Effector memory CD4-positive, alpha-beta T cell (primary cell): ENCODE measurements around the gene DPYSL4.
A peak's percentile ranks its signal among the peaks of the same experiment; 100 is the strongest.

ENCODE experiments used
- DNase-seq, 3 donors: peaks; one replicate each; pipeline ENCODE4 v3.0.0-alpha.2; 2020
- H3K27ac ChIP-seq: 2 replicates; pipeline ENCODE4 v1.7.0; 2013; ENCODE audit warnings: mild to moderate bottlenecking, low read length, moderate library complexity; ENCODE audit not compliant: insufficient read depth, poor library complexity, severe bottlenecking
- H3K27me3 ChIP-seq: replicated peaks from 2 replicates; pipeline ENCODE4 v1.7.0; 2013; ENCODE audit warnings: mild to moderate bottlenecking, low read length; ENCODE audit not compliant: insufficient read depth, control insufficient read depth, poor library complexity, severe bottlenecking
- H3K36me3 ChIP-seq: 2 replicates; pipeline ENCODE4 v1.7.0; 2013; ENCODE audit warnings: mild to moderate bottlenecking, low read length, moderate library complexity; ENCODE audit not compliant: control insufficient read depth, insufficient read depth
- H3K4me1 ChIP-seq: 2 replicates; pipeline ENCODE4 v1.7.0; 2013; ENCODE audit warnings: low read length, mild to moderate bottlenecking; ENCODE audit not compliant: control insufficient read depth, insufficient read depth, poor library complexity, severe bottlenecking
- H3K4me3 ChIP-seq: 2 replicates; pipeline ENCODE4 v1.7.0; 2013; ENCODE audit warnings: low read length, low read depth, mild to moderate bottlenecking; ENCODE audit not compliant: insufficient read depth, poor library complexity, severe bottlenecking
- H3K9me3 ChIP-seq: 2 replicates; pipeline ENCODE4 v1.7.0; 2013; ENCODE audit warnings: mild to moderate bottlenecking, low read length, moderate library complexity; ENCODE audit not compliant: control insufficient read depth

The DPYSL4 gene

DNA sequence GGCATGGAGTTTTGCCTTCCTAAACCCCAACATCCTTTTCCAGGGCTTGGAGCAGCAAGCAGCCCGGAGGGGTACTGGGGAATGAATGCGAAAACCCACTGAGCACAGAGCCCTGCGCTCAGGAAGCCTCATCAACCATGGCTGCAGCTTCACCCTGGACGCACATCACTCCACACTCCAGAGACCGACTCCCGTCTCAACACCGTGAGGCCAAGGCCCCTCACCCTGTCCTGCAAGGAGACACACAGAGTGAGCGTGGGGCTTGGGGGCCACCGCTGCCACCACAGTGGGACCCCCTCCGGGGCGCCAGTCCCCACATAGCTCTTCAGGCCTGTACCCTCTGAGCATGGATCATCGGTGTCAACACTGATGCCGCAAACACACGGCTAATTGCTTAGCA, 41.9 kb downstream of the DPYSL4 start:
- H3K27me3 ChIP-seq = no peaks in the 10 kb centered on the region
- no peak overlapping the region for H3K4me3 ChIP-seq
- H3K27ac ChIP-seq = no peak overlapping the region
- H3K4me1 ChIP-seq = peaks cover 6% of the 10 kb centered on the region
- no peaks in the 10 kb centered on the region for H3K9me3 ChIP-seq
- no peaks in the 10 kb centered on the region for H3K36me3 ChIP-seq
- DNase-seq = no peak

DNA sequence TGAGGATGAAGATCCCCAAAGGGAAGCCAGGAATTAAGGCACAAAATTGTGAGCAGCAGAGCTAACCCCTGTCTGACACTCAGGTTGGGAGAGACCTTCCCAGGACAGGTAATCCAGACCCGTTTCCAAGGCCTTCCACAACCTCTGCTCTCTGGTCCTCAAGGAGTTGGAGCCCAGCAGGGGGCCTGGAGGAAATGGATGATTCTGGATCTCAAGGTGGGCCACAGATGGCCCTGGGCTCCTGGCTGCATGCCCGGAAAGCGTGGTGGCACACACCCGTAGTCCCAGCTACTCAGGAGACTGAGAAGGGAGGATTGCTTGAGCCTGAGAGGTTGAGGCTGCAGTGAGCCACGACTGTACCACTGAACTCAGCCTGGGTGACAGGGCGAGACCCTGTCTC, 42.3 kb downstream of the DPYSL4 start:
- Histone ChIP-seq H3K4me3 (no peak overlapping the region), H3K4me1 (peaks cover 6% of the 10 kb centered on the region), H3K9me3 (no peaks in the 10 kb centered on the region), H3K27me3 (no peaks in the 10 kb centered on the region), H3K36me3 (no peaks in the 10 kb centered on the region), H3K27ac (no peak overlapping the region)
- no peak for DNase-seq

DNA sequence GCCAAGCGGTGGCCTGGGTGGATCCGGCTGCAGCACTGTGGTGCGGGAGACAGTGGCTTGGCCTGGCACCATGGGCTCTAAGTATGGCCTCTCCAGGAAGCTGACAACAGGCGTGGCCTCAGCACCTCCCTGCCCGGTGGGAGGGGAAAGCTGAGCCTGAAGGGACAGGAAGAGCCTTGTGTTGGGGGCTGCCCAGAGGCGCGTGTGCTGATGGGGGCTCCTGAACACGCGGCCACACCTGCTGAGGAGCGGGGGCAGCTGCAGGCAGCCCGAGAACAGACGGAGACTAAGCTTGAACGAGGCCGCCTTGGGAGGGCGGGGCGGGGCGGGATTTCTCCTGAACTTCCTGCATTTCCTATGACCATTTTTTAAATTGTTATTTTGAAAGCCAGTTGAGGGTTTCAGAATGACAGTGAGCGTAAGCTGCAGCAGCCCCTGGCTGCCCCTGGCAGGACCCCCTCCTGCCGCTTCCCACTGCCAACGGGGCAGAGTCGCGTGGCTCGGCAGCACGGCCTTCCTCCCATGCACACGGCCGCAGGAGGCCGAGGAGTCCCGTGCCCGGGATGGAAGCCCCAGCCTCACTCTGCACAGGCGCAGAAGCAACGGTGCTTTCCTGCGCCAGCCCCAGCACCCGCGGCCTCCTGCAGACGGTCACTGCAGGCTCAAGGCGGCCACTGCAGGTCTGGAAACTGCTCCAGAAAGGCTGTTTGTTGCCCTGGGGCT, 43.2 kb downstream of the DPYSL4 start:
- Histone ChIP-seq H3K9me3 (no peaks in the 10 kb centered on the region), H3K27me3 (no peaks in the 10 kb centered on the region), H3K27ac (peak overlapping the region; percentile 42), H3K4me1 (peaks cover 6% of the 10 kb centered on the region), H3K36me3 (no peaks in the 10 kb centered on the region), H3K4me3 (peak overlapping the region; percentile 42)
- DNase-seq = no peak

DNA sequence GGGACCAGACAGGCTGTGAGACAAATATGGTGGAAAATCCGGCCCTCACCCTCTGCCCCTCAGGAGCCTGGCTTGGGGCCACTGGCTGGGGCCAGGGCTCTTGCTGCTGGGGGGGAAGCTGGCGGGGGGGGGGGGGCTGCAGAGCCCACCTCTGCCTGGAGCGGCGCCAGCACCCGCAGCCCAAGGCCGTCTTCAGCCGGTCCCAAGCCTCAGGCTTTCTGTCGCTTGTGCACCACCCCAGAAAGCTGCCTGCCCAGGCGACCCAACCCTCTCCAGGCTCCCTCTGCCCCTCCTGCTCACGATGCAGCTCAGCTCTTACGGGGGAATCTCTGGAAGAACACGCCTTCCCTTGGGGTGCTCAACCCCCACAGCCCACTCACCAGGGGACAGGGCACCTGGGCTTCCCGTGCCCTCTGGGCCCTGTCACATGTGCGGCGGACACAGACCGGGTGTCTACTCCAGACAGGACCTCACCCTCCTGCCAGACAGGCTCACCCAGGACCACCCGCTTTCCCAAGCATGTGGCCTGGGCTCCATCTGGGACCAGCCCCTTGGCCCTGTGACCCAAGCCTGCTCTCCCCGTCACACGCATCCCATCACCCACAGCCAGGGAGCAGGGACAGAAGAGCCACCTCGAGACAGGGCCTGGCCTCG, 43.9 kb downstream of the DPYSL4 start:
- Histone ChIP-seq H3K27ac (peak overlapping the region; percentile 42), H3K36me3 (no peaks in the 10 kb centered on the region), H3K4me1 (peaks cover 6% of the 10 kb centered on the region), H3K4me3 (peak overlapping the region; percentile 42), H3K9me3 (no peaks in the 10 kb centered on the region), H3K27me3 (no peaks in the 10 kb centered on the region)
- no peak for DNase-seq

DNA sequence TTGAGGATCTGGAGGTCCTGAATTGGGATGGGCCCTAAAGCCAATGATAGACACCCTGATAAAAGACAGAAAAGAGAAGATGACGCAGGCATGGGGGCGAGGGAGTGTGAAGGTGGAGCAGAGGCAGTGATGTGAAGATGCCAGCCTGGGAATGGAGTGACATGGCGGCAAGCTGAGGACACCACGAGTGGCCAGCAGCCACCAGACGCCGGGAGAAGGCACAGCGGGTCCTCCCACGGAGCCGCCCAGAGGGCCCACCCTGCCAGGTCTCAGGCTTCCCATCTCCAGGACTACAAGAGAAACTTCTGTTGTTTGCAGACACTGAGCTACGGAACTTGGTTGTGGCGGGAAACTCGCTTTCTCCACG, 44.9 kb downstream of the DPYSL4 start:
- DNase-seq = no peak
- Histone ChIP-seq H3K36me3 (no peaks in the 10 kb centered on the region), H3K4me3 (no peak overlapping the region)

DNA sequence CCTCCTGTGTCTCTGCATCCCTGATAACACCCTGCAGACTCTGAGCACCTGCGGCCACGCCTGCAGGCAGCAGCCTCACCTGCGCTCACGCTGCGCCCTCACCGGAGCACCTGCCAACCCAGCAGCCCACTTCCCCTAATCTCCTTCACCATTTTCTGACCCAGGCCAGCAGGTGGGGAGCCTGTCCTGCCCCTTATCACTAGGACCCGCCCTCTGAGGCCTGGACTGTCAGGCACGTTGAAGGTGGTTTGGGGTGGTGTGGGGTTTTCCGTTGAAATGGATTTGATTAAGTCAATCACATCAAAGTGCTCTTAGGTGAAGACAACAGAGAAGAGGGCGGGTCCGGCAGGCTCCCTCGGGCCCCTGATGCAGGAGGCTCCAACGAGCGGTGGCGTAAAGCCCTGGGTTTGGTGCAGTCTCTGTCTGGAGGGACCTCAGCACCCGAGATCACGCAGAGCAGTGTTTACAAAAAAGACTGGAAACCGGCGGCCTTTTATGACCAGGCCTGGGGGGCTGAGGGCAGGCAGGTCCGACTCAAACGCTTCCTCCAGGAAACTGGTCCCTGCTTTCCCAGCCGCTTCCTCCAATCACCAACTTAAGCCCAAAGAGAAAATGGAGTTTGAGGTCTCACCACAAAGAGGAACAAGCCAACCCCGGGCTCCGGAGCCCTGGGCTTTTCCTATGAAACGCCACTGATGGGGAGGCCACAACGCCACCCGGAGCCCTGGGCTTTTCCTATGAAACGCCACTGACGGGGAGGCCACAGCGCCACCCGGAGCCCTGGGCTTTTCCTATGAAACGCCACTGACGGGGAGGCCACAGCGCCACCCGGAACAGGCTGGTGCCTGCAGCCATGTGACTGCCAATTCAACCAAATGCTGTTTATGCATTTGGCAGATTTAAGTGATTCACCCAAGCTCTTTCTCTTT, 45.5 kb downstream of the DPYSL4 start:
- no peak overlapping the region for H3K4me3 ChIP-seq

More for the DNA sequence above, 44.9 kb downstream of the DPYSL4 start:
- Histone ChIP-seq H3K4me1 (peaks cover 6% of the 10 kb centered on the region), H3K9me3 (no peaks in the 10 kb centered on the region), H3K27ac (no peak overlapping the region), H3K27me3 (no peaks in the 10 kb centered on the region)

DNA sequence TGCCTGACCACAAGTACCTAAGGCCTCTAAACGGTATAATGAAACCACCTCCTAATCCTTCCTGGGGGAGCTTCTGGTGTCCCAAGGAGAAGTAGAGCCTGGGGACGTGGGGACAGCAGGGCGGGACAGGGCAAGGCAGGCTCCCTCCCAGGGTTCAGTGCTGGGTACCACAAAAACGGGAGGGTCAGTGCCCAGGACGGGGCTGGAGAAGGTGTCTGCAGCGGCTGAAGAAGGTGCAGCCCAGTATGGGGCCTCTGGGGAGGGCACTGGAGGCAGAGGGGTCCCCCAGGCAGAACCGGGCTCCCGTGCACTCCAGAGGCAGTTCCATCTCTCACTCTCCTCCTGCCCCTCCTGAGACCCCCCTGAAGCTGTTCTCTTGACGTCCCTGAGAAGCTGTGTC, 46.2 kb downstream of the DPYSL4 start:
- H3K27ac ChIP-seq = no peak overlapping the region
- H3K4me3 ChIP-seq = no peak overlapping the region
- no peaks in the 10 kb centered on the region for H3K27me3 ChIP-seq
- H3K9me3 ChIP-seq = no peaks in the 10 kb centered on the region
- no peak for DNase-seq
- no peaks in the 10 kb centered on the region for H3K36me3 ChIP-seq
- peaks cover 6% of the 10 kb centered on the region for H3K4me1 ChIP-seq

More for the DNA sequence above, 45.5 kb downstream of the DPYSL4 start:
- Histone ChIP-seq H3K27ac (no peak overlapping the region), H3K36me3 (no peaks in the 10 kb centered on the region), H3K4me1 (peaks cover 6% of the 10 kb centered on the region), H3K9me3 (no peaks in the 10 kb centered on the region), H3K27me3 (no peaks in the 10 kb centered on the region)
- DNase-seq = no peak

DNA sequence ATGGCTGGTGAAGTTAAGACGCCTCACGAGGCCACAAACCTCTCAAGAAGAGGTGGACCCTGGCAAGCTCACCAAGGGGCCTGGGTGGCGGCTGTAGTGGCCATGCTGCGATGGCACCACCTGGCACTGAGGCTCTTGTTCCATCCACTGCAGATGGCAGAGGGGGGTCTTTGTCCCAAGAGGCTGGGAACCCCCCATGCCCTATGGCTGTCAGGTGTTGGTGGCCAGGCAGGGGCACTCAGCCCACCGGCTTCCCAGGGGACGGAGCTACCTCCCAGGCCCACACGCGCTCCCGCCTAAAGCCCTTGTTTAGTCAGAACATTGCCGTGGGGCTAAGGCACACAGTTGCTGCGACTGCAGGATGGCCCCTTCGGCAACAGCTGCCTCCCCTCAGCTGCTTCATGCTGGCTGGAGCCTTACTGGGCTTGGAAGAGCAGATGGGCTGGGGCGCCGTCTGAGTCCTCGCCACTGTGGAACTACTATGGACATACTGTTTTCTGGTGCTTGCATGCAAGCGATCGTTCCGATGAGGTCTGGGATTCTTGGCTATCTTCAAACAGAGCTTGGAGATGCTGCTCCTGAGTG, 46.8 kb downstream of the DPYSL4 start:
- DNase-seq = no peak

DNA sequence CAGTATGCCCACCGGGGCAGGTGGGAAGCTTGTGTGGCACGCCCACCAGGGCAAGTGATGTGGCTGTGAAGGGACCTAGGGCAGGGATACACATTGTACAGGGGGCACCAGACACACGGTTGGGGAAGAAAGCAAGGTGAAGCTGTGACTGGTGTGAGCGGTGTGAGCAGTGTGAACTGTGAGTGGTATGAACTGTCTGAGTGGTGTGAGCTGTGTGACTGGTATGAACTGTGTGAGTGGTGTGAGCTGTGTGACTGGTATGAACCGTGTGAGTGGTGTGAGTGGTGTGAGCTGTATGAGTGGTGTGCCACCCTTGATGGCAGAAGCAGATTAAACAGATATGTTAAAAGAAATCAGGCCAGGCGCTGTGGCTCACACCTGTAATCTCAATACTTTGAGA, 48.1 kb downstream of the DPYSL4 start:
- H3K4me3 ChIP-seq = no peak overlapping the region
- no peak for DNase-seq
- H3K9me3 ChIP-seq = no peaks in the 10 kb centered on the region
- no peaks in the 10 kb centered on the region for H3K27me3 ChIP-seq
- no peaks in the 10 kb centered on the region for H3K36me3 ChIP-seq
- H3K27ac ChIP-seq = no peak overlapping the region
- H3K4me1 ChIP-seq = peaks cover 6% of the 10 kb centered on the region

More for the DNA sequence above, 46.8 kb downstream of the DPYSL4 start:
- H3K4me3 ChIP-seq = no peak overlapping the region
- peaks cover 6% of the 10 kb centered on the region for H3K4me1 ChIP-seq
- no peaks in the 10 kb centered on the region for H3K27me3 ChIP-seq
- no peaks in the 10 kb centered on the region for H3K9me3 ChIP-seq
- no peak overlapping the region for H3K27ac ChIP-seq
- H3K36me3 ChIP-seq = no peaks in the 10 kb centered on the region
